Glomerular endothelial cell (primary cell): ENCODE measurements around the gene MCUB. TPM values are rescaled to one million over a fixed set of nuclear protein-coding genes. Genes with fewer than 3 reads are reported as not detected.

Experiments
- DNase-seq: peaks from one replicate; pipeline ENCODE4 v3.0.0-alpha.2; 2011; ENCODE audit warnings: low read depth, low spot score; ENCODE audit errors: extremely low read depth
- total RNA-seq: library from RNA; depleted of rRNA; stranded (reverse); fragments of >200 nt; gene quantifications from 2 replicates; pipeline ENCODE4 v1.2.3, GENCODE V29; 2015

MCUB gene
- total RNA-seq, 1 donor from 2014 or later: 59.2 TPM

DNA sequence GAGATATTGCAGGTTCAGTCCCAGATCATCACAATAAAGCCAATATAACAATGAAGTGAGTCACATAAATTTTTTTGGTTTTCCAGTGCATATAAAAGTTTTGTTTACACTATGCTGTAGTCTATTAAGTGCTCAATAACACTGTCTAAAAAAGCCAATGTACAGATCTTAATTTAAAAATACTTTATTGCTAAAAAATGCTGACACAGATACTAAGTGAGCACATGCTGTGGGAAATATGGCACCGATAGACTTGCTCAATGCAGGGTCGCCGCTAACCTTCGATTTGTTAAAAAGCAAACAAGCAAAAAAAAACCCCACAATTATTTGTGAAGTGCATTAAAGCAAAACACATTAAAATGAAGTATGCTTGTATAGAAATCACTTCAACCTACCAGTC lies 159.6 kb downstream of the MCUB start:
- DNase-seq: no peak

DNA sequence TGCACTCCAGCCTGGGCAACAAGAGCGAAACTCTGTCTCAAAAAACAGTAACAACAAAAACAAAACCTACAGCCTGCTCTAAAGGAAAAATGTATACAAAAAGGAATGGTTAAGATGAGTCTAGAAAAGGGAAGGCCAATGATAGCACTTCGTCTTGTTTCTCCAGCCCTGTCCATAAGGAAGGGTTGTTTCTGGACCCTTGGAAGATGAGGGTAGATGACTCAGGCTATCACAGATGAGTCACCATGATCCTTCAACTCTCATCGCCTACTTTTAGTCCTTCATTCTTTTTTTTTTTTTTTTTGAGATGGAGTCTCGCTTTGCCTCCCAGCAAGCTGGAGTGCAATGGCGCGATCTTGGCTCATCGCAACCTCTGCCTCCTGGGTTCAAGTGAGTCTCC lies 161.0 kb downstream of the MCUB start:
- DNase-seq: no peak

DNA sequence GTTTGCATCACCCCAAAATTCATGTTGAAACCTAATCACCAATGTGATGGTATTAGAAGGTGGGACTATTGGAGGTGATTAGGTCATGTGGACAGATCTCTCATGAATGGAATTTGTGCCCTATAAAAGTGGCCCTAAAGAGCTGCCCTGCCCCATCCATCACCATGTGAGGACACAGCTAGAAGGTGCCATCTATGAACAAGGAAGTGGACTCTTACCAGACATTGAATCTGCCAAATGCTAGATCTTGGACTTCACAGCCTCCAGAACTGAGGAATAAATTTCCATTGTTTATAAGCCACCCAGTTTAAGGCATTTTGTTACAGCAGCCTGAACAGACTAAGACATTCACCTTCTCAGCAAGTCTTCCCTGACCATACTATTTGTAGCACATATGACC lies 162.3 kb downstream of the MCUB start:
- DNase-seq: no peak

DNA sequence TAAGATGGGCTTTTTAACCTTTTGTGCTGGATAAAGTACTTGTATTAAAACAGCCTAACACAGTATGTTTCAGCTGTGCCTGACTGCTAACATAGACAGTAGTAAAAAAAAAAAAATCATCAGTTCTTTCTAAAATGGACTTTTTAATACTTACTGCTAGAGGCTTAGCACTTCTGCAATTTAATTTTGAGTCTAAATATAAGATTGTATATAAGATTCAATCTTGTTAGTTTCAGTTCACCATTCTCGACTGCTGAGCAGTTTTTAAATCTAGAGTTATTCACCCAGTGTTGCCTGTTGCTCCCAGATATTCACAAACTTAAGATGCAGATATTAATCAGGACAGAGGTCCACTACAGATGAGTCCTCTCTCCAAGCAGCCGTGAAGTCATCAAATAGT lies 163.1 kb downstream of the MCUB start:
- DNase-seq: no peak

DNA sequence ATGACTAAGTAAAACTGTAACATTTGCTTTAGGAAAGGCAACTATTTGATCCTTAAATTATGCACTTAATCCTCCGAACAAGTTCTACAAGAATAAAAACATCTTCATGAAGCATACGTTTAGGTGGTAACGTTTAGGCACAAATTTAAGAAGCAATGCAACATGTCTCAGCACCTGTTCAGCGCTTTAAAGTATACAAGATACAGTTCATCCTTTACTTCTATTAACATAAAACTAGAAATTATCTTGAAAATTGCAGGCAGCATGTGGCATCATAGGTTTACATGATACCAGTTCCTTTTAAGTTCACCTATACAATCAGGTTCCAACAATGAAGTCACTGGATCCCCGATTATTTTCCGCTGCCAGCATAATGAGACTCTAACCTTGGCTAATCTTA lies 168.3 kb downstream of the MCUB start:
- no peak for DNase-seq

DNA sequence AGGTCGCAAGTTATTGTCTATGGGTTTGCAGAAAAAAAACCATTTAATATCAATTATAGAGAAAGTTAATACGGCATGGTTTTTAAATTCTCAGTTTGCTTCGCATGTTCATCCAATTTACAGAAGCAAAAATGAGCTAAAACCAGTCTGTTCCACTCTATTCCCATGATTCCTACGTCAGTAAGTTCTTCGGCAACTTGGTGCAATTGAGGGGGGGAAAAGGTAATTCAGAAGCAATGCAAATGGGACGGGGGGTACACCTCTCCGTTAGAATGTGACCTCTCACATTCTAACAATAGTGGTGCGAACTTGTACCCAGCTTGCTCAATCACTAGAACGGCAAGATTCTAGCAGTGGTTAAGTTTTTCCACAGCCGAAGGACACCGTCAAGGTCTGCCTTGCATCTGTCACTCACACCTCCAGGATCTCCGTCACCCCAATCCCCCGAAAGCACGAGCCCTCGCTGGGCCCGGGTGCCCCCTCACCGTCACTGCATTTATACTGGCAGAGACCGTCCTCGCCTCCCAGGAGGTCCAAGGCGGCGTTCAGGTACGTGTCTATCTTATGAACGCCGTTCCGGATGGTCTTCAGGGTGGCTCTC lies 169.2 kb downstream of the MCUB start:
- no peak for DNase-seq

DNA sequence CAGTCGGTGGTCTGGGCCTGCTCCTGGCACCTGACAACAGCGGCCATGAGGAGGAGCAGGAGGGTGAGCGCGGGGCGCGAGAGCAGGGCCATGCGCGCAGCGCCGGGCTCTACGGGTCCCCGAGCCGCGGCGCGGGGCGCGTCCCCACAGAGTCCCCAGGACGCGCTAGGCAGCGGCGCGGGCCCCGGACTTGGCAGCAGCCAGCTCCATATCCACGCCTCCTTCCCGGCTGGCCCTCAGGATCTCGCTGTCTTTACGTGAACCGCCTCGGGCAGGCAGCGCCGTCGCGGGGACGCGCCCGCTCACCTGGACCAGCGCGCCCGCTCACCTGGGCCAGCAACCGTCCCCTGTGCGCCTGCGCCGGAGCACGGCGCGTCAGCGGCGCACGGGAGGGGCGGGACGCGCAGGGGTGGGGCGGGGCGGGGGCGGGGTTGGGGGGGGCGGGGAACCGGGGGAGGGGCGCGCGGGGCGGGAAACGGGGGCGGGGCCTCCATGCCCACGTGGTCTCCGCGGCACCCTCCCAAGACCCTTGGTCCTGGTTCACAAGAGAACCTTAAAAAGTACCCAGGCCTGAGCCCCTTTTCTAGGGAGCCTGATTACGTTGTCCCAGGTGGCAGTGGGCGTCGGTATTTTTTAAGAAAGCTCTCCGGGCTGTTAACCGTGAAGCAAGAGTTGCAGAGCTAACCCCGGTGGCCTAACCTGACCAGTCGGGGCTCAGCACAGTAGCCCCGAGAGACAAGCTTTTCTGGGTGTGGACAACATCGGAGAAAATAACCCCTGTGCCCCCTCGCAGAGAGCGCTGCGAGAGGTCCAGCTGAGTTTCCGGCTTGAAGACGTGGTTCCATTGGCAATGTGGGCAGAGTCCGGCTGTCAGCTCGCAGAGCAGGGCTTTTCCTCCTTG lies 169.9 kb downstream of the MCUB start, which contains the start of gene PLA2G12A:
Gene PLA2G12A, minus strand, starts transcription at position 353 of the 901 bp plus-strand sequence. Its CDS starts 261 bp downstream, at position 92.
- peak; percentile 12 for DNase-seq

DNA sequence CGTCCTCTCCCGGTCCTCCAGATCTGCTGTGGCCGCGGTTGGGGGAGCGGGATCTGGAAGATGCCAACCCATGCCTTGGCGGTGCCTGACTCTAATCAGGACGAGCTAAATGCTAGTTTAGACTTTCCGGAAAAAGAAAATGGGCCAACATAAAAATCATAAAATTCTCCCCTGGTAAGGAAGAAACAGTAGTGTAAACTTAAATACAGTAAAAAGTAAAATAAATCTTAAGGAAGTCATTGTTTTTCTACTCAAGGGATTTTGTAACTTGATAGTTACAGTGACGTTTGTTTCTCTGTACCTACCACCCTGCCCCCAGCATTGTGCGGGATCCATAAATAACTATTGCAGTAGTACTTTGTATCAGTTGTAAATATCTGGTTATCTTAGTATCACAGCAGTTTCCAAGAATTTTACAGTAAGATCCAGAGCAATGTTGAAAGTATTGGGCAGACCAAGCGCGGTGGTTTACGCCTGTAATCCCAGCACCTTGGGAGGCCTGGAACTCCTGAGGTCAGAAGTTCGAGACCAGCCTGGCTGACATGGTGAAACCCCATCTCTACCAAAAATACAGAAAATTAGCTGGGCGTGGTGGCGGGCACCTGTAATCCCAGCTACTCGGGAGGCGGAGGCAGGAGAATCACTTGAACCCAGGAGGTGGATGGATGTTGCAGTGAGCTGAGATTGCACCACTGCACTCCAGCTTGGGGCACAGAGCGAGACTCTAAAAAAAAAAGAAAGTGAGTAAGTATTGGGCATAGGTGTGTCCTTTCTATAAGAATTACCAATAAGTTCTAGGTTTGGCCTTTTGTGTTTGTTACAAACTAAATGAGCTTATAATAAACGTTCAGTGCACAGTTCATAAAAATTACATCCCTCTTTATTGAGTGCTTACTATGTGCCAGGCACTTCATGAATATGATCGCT lies 170.8 kb downstream of the MCUB start:
- DNase-seq: no peak

DNA sequence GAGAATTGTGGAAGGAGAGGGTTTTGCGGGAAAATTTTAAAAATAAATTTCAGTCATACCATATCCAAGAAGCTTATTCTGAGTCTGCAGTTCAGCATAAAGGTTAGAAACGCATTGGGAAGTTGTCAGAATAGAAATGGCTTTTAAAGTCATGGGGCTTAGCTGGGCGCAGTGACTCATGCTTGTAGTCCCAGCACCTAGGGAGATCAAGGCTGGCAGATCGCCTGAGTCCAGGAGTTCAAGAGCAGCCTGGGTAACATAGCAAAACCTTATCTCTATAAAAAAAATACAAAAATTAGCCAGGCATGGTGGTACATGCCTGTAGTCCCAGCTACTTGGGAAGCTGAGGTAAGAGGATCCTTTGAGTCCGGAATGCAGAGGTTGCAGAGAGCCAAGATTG lies 173.7 kb downstream of the MCUB start:
- no peak for DNase-seq

DNA sequence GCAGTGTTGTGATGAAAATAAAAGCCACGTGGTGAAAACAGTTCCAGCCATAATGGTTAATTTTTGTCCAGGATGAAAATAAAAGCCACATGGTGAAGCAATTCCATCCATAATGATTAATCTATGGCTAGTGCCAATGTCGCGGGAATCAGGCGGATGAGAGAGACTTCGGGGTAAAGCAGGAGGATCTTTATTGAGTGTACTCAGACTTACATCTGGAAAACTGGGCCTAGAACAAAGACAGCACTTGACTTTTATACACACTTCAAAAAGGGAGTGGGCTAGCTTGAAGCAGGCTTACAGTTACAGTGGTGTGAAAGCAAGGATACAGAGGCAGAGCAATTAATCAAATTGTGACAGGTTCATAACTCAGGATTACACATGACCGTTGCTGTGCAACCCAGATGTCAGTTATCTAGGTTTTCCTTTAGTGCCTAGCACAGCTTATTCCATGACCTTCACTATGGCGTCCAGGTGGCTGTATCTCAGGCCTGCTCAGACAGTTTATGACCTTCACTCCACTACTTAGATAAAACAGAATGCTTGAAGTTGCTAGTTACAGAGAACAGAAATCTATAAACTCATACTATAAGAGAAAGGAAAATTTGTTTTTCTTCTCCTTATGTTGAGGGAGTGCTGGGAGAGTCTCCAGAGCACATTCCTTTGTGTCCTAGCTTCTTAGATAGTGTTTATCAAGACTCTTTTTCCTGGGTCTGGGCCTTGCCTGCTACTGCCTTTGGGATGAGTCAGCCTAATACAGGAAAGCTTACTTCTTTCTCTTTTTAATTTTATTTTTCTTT lies 175.7 kb downstream of the MCUB start:
- DNase-seq: no peak

Other genes with a start within 250 kb of the MCUB start
- gene SEC24B, start 126.4 kb upstream of the MCUB start, total RNA-seq: 29.3 and 37.4 TPM in 2 replicates
- gene CASP6, start 143.2 kb downstream of the MCUB start, total RNA-seq: 33.0 and 37.6 TPM in 2 replicates
- gene PLA2G12A, start 169.8 kb downstream of the MCUB start, total RNA-seq: 10.3 and 39.8 TPM in 2 replicates
- 45.9 and 61.9 TPM in 2 replicates for gene CFI, start 241.8 kb downstream of the MCUB start, total RNA-seq